Measurements from ENCODE around the gene GREM2.

- no peak for TF ChIP-seq CTCF (IDR thresholded peaks at IDR 0.05; ENCODE audit: low read length)
- TF ChIP-seq EZH2phosphoT487 (IDR thresholded peaks at IDR 0.05; ENCODE audit: low read length): no peak
- TF ChIP-seq EZH2 (optimal IDR thresholded peaks at IDR 0.05; ENCODE audit: low read depth, low read length): no peak
Observed at GRCh38 chr1:240555524-240555923, 56.4 kb downstream of the GREM2 start.

Data from MM.1S (cell line).